GM21423 (cell line): ENCODE data around the gene ACER2.
A peak's percentile ranks its signal among the peaks of the same experiment; 100 is the strongest.

Experiments
- ATAC-seq: cut with Tn5 transposase; IDR thresholded peaks from one replicate; pipeline ENCODE4 v1.9.1; 2021; ENCODE audit warnings: mild to moderate bottlenecking, moderate library complexity; ENCODE audit not compliant: unreplicated experiment

Gene ACER2

DNA sequence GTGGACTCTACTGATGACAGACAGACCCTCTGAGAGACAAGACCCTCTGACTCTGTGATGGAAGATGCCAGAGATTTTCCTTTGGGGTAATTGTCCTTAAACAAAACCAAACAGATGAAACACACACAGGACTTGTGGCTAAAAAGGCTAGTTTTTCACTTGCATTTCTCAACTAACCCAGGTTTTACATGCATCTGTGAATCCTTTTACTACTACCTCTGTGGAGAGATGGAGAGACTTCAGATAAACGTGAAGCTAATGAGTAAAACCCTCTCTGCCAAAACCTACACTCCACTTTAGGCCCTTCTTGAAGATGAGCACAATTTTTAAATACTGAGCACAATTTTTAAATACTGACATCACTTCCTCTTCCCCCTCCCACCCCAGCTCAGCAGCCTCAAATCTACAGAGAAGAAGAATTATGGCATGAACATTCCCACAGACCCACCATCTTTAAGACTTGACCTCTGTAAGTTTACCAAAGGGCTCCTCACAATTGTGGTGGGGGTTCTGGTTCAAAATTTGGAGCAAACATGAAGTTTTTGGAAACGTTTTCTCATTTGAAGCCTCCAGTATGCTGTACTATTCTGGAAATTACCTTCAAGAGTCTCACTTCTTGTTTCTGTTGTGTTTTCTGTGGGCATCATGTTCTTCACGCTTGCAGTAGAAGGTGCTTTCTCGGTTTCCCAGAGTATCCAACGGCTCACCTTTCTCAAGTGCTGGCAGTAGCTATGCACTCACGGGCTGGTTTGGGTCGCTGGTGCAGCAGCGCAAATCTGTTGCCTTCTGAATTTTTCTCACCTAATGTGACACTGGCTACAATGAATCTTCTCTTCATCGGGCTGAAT is 42.7 kb downstream of the ACER2 start:
- ATAC-seq = peak; percentile 89

DNA sequence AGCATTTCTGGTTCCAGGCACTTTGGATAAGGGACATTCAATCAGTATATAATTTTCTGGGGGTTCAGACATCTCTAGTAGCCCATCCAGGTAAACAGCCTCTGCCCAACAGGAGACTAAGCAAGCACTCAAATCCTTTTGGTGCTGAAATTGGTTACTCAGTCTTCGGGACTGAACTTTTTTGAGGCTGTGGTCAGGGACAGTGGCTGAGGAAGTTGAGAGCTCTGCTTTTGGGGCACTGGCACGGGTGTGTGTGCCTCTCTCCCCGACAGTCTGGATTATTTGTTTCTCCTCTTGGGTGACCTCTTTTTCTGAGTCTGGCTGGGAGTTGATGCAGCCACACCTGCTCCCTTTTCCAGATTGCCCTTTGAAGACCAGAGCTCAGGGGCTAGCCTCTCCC is 47.6 kb downstream of the ACER2 start:
- no peak for ATAC-seq

DNA sequence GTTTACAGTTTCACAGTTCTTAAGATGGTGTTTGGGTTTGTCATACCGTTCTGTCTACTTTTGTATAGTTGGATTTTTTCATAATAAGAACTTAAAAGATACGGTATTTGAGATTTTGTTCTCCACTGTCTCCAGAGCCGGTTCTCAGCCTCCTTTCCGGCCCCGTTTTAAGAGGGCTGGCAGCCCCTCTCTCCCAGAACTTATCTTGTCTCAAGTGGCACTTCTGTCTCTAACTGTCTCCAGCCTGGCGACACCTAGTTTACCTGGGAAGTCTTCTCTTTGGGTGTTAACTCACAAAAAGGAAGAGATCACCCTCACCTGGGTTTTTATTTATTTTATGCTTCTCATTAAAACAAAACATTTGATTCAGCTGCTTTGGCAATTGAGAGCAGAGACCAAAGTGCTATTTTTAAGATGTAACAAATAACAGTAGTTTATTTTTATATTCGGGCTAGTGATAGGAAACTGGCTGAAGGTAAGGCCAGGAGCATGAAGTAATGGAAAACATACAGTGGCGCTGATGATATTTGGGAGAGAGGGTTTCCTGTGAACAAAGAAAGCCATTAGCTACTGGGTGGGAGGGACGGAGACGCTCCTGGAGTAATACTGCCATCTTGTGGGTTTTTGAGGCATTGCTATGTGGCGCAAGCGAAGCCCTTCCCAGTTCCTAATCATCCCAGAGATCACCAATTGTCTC is 48.3 kb downstream of the ACER2 start:
- peak; percentile 89 for ATAC-seq

- peak; percentile 12 for ATAC-seq
Measured at GRCh38 chr9:19457693-19458009, 48.8 kb downstream of the ACER2 start.

- no peak for ATAC-seq
Measured at GRCh38 chr9:19460243-19460642, 51.4 kb downstream of the ACER2 start.

- ATAC-seq = no peak
Measured at GRCh38 chr9:19461135-19461534, 52.3 kb downstream of the ACER2 start.

DNA sequence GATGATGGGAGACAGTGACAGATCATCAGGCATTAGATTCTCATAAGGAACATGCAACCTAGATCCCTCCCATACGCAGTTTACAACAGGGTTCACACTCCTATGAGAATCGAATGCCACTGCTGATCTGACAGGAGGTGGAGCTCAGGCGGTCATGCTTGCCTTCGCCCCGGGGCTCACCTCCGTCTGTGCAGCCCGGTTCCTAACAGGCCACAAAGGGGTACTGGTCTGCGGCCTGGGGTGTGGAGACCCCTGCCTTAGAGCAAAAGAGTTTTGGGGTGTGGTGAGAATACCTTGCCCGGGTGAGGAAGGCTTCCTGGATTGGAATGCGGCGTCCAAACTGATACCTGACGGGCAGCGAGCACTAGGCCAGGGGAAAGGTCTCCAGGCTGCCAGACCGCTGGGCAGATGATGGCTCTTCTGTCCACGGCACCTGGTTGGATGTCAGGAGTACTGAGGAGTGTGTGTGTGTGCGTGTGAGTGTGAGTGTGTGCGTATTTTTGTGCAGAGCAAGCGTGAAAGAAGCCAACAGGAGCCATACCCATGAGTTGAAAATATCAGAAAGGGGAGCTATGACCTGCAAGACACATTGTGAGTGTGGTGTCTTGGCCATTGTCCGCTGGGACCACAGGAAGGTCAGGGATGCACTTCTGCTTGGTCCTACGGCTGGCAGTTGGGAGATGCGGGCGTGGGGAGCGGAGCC is 55.4 kb downstream of the ACER2 start:
- ATAC-seq = no peak

- peak; percentile 93 for ATAC-seq
Measured at GRCh38 chr9:19464764-19465585, 56.2 kb downstream of the ACER2 start.

DNA sequence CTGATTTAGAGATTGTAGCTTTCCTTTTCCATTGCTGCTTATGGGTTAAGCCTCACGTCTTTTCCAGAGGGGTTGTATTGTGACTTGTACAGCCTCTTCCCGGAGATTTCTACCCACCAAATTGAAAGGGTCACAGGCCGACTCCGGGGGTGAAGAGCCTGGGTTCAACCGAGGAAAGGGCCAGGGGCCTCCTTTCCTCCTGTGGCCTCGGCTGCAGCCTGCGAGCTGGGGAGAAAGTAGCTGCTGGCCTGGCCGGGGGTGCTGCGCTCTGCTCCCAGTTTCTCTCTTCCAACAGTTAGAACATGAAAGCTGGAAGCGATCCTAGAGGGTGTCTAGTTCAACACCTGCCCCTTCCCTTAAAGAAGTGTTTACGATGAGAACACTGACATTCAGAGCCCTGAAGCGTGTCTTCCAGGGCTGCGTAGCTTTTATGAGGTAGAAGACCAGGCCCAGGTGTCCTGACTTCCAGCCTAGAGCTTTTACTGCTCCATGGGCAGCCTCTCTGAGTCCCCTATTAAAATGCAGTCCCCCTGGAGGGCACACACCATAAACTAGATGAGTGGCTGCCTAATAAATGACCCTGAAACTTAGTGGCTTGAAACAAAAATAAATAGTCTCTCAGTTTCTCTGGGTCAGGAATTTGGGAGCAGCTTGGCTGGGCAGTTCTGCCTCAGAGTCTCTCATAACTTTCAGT is 56.9 kb downstream of the ACER2 start:
- no peak for ATAC-seq

DNA sequence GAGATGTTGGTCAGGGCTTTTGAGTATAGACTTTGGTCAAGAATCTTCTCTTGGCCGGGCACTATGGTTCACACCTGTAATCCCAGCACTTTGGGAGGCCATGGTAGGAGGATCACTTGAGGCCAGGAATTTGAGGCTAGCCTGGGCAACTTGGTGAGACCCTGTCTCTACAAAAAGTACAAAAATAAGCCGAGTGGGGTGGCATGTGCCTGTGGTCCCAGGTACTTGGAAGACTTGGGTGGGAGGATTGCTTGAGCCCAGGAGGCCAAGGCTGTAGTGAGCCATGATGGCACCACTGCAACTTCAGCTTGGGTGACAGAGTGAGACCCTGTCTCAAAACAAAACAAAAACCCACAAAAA is 57.5 kb downstream of the ACER2 start:
- no peak for ATAC-seq

GRCh38 chr9:19469271-19469670 is 60.5 kb downstream of the ACER2 start:
- ATAC-seq = no peak

GRCh38 chr9:19470567-19470966 is 61.8 kb downstream of the ACER2 start:
- ATAC-seq = no peak

DNA sequence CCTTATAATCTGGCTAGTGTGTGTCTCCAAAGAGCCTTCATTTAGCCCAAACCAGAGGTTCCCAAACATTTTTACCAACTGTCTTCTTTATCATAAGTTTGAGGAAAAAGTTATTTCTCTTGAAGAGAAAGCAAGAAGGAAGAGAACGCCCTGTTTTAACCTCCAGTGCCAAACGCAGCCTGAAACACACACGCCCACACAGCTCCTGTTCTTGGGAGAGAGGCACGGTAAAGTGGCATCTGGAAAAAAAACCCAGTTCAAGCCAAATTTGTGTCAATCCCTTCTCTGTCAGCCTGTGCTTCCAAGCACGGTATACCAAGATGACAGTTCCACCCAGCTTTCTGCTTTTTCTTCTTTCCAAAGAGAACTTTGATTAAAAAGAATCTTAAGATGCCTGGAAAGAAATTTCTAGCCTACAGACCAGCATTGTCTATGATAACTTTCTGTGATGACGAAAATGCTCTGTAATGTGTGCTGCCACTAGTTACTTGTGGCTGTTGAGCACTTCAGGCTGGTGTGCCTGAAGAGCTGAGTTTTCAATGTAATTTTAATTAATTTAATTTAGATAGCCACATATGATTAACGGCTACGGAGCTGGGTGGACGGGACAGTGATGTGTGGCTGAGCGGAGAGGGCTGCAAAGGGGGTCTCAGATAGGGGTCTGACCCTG is 62.3 kb downstream of the ACER2 start:
- no peak for ATAC-seq

DNA sequence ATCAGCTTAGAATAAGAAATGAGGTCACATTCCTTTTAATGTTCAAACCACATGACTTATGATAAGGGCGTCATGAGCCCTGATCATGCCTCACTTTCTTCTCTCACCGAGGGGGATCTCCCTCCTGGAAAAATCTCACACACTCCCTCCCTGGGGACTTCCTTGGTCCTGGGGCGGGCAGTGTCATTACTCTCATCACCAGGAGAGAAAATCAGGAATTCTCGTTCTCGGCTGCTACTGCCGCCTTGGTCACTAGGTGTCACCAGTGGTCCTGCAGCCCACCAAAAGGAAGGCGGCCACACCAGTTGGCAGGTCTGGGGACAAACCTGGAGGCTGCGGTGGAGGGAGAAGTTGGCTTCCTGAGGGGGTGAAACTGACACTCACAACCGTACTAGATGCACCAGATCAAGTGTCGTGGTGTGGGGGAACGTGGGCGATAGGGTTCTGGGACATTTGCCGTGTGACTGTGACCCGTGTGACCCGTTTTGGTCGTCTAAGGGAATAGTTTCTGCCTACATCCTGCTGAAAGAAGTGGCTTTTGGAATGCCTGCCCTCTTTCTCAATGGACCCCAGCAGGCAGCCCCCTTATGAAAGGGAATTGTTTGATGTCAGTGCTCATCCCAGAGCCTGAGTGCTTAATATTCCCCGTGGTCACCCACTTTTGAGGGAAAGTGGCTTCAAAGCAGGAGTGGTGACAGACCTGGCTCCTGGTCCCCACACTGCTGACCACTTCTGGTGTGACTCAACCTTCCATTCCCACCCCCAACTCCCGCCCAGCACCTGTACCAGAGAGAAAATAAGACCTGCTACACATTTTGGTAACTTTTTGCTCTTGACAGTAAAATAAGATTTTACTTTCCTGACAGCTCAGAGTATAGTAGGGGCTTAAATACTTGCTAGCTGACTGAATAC is 63.2 kb downstream of the ACER2 start:
- ATAC-seq = peak; percentile 74

- no peak for ATAC-seq
Measured at GRCh38 chr9:19473605-19474004, 64.8 kb downstream of the ACER2 start.

- no peak for ATAC-seq
Measured at GRCh38 chr9:19479874-19480273, 71.1 kb downstream of the ACER2 start.

GRCh38 chr9:19480345-19480744 is 71.5 kb downstream of the ACER2 start:
- no peak for ATAC-seq

DNA sequence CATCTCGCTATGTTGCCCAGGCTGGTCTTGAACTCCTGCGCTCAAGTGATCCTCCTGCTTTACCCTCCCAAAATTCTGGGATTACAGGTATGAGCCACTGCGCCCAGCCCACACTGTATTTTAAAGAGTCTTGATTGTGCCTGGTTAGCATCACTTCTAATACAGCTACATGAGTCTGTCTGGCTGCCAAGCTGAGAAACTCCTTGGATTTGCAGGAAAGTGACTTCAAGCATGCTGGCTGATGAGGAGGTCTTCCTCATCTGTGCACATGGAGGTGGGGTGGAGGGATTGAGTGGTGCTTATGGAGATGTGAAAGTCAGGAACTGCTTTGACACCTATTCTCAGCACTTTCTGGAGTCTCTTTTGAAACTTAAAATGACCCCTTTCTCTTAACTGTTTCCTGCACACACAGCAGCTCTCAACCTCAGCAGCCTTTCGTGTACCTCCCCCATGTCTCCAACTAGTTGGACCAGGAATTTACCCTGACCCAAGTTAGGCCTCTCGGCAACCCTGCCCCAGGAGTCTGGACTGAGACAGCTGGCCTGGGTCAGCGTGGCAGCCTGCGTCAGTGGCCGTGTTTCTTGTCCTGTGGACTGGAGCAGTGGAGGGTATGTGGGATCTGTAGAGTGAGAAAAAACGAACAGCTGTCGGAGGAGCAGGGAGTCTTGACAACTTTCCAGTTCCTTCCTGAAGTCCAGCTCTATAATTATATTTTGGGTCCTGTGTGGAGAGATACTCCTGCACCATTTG is 72.5 kb downstream of the ACER2 start:
- no peak for ATAC-seq
